ENCODE data around the gene NYNRIN. TPM values are rescaled to one million over a fixed set of nuclear protein-coding genes. Genes with fewer than 3 reads are reported as not detected.

NYNRIN gene
- total RNA-seq, 1 donor from 2014 or later, result 6.1 TPM

- peak; percentile 90 for ATAC-seq
Observed at GRCh38 chr14:24392325-24393091, 6.3 kb upstream of the NYNRIN start.

- no peak for ATAC-seq
Observed at GRCh38 chr14:24394275-24394674, 4.5 kb upstream of the NYNRIN start.

- peak; percentile 72 for ATAC-seq
Observed at GRCh38 chr14:24395609-24396582, 2.9 kb upstream of the NYNRIN start.

GRCh38 chr14:24397639-24398292 is 1.0 kb upstream of the NYNRIN start:
- no peak for ATAC-seq

- no peak for ATAC-seq
Observed at GRCh38 chr14:24398293-24398652, 530 bp upstream of the NYNRIN start.

- ATAC-seq, result no peak
Observed at GRCh38 chr14:24399447-24399822, 632 bp downstream of the NYNRIN start.

- ATAC-seq, result no peak
Observed at GRCh38 chr14:24399999-24400718, 1.4 kb downstream of the NYNRIN start.

- ATAC-seq, result no peak
Observed at GRCh38 chr14:24401810-24402702, 3.3 kb downstream of the NYNRIN start.

- no peak for ATAC-seq
Observed at GRCh38 chr14:24403294-24403998, 4.6 kb downstream of the NYNRIN start.

GRCh38 chr14:24404814-24405213 is 6.0 kb downstream of the NYNRIN start:
- ATAC-seq, result no peak

GRCh38 chr14:24406416-24406815 is 7.6 kb downstream of the NYNRIN start:
- no peak for ATAC-seq

- no peak for ATAC-seq
Observed at GRCh38 chr14:24407608-24408325, 9.0 kb downstream of the NYNRIN start.

- ATAC-seq, result no peak
Observed at GRCh38 chr14:24408764-24409163, 10.0 kb downstream of the NYNRIN start.

- no peak for ATAC-seq
Observed at GRCh38 chr14:24409192-24409591, 10.4 kb downstream of the NYNRIN start.

- no peak for ATAC-seq
Observed at GRCh38 chr14:24409956-24410355, 11.2 kb downstream of the NYNRIN start.

GRCh38 chr14:24411443-24412389 is 12.9 kb downstream of the NYNRIN start:
- ATAC-seq, result peak; percentile 50

GRCh38 chr14:24414077-24414476 is 15.3 kb downstream of the NYNRIN start:
- ATAC-seq, result no peak

GRCh38 chr14:24414732-24415420 is 16.1 kb downstream of the NYNRIN start:
- ATAC-seq, result no peak
